ENCODE results near the gene SHC2. TPM values are rescaled to one million over a fixed set of nuclear protein-coding genes. Genes with fewer than 3 reads are reported as not detected.

Gene SHC2
- total and polyA plus RNA-seq, 2 of the 13 experiments (the other 11 are each of a cell fraction or from before 2014, with no cell fraction given), result 9.0 to 18.3 TPM

DNA sequence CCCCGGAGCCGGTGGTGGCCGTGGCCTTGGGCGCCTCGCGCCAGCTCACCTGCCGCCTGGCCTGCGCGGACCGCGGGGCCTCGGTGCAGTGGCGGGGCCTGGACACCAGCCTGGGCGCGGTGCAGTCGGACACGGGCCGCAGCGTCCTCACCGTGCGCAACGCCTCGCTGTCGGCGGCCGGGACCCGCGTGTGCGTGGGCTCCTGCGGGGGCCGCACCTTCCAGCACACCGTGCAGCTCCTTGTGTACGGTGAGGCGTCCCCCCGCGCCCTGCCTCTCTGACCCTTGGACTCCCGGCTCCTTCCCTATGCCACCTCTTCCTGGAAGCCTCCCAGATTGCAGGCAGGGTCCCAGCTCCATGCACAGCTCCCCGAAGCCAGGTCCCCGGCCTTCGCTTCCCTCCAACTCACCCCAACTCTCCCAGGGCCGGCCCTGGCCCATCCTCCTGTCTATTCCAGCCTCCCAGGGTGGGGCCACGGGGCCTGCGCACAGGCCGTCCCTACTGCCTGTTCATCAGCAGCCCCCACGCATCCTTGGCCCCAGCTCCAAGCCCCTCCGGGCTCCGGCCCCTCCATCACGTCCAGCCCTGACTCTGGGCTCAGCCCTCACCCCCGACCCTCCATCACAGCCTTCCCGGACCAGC lies 37.2 kb upstream of the SHC2 start (continued):
- TF ChIP-seq, protein P1, sequence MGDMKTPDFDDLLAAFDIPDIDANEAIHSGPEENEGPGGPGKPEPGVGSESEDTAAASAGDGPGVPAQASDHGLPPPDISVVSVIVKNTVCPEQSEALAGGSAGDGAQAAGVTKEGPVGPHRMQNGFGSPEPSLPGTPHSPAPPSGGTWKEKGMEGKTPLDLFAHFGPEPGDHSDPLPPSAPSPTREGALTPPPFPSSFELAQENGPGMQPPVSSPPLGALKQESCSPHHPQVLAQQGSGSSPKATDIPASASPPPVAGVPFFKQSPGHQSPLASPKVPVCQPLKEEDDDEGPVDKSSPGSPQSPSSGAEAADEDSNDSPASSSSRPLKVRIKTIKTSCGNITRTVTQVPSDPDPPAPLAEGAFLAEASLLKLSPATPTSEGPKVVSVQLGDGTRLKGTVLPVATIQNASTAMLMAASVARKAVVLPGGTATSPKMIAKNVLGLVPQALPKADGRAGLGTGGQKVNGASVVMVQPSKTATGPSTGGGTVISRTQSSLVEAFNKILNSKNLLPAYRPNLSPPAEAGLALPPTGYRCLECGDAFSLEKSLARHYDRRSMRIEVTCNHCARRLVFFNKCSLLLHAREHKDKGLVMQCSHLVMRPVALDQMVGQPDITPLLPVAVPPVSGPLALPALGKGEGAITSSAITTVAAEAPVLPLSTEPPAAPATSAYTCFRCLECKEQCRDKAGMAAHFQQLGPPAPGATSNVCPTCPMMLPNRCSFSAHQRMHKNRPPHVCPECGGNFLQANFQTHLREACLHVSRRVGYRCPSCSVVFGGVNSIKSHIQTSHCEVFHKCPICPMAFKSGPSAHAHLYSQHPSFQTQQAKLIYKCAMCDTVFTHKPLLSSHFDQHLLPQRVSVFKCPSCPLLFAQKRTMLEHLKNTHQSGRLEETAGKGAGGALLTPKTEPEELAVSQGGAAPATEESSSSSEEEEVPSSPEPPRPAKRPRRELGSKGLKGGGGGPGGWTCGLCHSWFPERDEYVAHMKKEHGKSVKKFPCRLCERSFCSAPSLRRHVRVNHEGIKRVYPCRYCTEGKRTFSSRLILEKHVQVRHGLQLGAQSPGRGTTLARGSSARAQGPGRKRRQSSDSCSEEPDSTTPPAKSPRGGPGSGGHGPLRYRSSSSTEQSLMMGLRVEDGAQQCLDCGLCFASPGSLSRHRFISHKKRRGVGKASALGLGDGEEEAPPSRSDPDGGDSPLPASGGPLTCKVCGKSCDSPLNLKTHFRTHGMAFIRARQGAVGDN (CRISPR knock-in tag; IDR thresholded peaks at IDR 0.05), result peak; percentile 74
- 0 out of 2 replicates have a peak, but pooled peaks have one; percentile 52 for TF ChIP-seq TMF1 (CRISPR knock-in tag; IDR thresholded peaks at IDR 0.05; ENCODE audit: low read depth)
- peak; percentile 53; the same call in 1 of the 2 replicates for TF ChIP-seq ZNF777 (CRISPR knock-in tag; IDR thresholded peaks at IDR 0.05)
- no peak for TF ChIP-seq ZFP36L2 (CRISPR knock-in tag; IDR thresholded peaks at IDR 0.05)
- TF ChIP-seq ZNF546 (CRISPR knock-in tag; conservative IDR thresholded peaks at IDR 0.05), result 0 out of 2 replicates have a peak, but pooled peaks have one; percentile 31
- peak; percentile 82 for TF ChIP-seq ZFX (CRISPR knock-in tag; IDR thresholded peaks at IDR 0.05; ENCODE audit: low read depth)
- TF ChIP-seq ATF7-NPFF (CRISPR knock-in tag; IDR thresholded peaks at IDR 0.05; ENCODE audit: low read depth), result peak; percentile 79
- TF ChIP-seq, protein P2, sequence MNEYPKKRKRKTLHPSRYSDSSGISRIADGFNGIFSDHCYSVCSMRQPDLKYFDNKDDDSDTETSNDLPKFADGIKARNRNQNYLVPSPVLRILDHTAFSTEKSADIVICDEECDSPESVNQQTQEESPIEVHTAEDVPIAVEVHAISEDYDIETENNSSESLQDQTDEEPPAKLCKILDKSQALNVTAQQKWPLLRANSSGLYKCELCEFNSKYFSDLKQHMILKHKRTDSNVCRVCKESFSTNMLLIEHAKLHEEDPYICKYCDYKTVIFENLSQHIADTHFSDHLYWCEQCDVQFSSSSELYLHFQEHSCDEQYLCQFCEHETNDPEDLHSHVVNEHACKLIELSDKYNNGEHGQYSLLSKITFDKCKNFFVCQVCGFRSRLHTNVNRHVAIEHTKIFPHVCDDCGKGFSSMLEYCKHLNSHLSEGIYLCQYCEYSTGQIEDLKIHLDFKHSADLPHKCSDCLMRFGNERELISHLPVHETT (CRISPR knock-in tag; conservative IDR thresholded peaks at IDR 0.05), result no peak
- peak; percentile 31; the same call in 1 of the 2 replicates for TF ChIP-seq RNF2 (conservative IDR thresholded peaks at IDR 0.05; ENCODE audit: low read depth)
- no peak for TF ChIP-seq ZNF567 (CRISPR knock-in tag; IDR thresholded peaks at IDR 0.05; ENCODE audit: borderline replicate concordance)
- peak; percentile 61; the same call in 1 of the 2 replicates for TF ChIP-seq HDAC1 (CRISPR knock-in tag; IDR thresholded peaks at IDR 0.05)
- 0 out of 2 replicates have a peak, but pooled peaks have one; percentile 21 for TF ChIP-seq MEF2D (CRISPR knock-in tag; IDR thresholded peaks at IDR 0.05)
- TF ChIP-seq ZNF441 (CRISPR knock-in tag; IDR thresholded peaks at IDR 0.05; ENCODE audit: borderline replicate concordance), result 0 out of 2 replicates have a peak, but pooled peaks have one; percentile 23
- TF ChIP-seq, protein P3, sequence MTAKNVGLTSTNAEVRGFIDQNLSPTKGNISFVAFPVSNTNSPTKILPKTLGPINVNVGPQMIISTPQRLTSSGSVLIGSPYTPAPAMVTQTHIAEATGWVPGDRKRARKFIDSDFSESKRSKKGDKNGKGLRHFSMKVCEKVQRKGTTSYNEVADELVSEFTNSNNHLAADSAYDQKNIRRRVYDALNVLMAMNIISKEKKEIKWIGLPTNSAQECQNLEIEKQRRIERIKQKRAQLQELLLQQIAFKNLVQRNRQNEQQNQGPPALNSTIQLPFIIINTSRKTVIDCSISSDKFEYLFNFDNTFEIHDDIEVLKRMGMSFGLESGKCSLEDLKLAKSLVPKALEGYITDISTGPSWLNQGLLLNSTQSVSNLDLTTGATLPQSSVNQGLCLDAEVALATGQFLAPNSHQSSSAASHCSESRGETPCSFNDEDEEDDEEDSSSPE (CRISPR knock-in tag; IDR thresholded peaks at IDR 0.05), result 0 out of 2 replicates have a peak, but pooled peaks have one; percentile 25
- TF ChIP-seq ARNT (IDR thresholded peaks at IDR 0.05), result no peak
- no peak for TF ChIP-seq ZBTB20 (CRISPR knock-in tag; IDR thresholded peaks at IDR 0.05; ENCODE audit: borderline replicate concordance, low read depth)
- TF ChIP-seq ZNF703 (CRISPR knock-in tag; IDR thresholded peaks at IDR 0.05; ENCODE audit: borderline replicate concordance), result no peak
- TF ChIP-seq SAP130 (CRISPR knock-in tag; IDR thresholded peaks at IDR 0.05; ENCODE audit: low read depth), result peak; percentile 36; the same call in 1 of the 2 replicates
- peak; percentile 72 for TF ChIP-seq ZFY (CRISPR knock-in tag; IDR thresholded peaks at IDR 0.05)
- TF ChIP-seq, protein P4, sequence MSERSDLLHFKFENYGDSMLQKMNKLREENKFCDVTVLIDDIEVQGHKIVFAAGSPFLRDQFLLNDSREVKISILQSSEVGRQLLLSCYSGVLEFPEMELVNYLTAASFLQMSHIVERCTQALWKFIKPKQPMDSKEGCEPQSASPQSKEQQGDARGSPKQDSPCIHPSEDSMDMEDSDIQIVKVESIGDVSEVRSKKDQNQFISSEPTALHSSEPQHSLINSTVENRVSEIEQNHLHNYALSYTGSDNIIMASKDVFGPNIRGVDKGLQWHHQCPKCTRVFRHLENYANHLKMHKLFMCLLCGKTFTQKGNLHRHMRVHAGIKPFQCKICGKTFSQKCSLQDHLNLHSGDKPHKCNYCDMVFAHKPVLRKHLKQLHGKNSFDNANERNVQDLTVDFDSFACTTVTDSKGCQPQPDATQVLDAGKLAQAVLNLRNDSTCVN (CRISPR knock-in tag; IDR thresholded peaks at IDR 0.05; ENCODE audit: borderline replicate concordance), result no peak; the same call in 1 of the 2 replicates
- TF ChIP-seq IRF2 (CRISPR knock-in tag; IDR thresholded peaks at IDR 0.05), result 0 out of 2 replicates have a peak, but pooled peaks have one; percentile 2
- TF ChIP-seq RBAK (CRISPR knock-in tag; IDR thresholded peaks at IDR 0.05), result no peak
